CD4-positive, CD25-positive, alpha-beta regulatory T cell (primary cell): ENCODE data around the gene MICU1. TPM values are rescaled to one million over a fixed set of nuclear protein-coding genes. Genes with fewer than 3 reads are reported as not detected.

Experiments
- ATAC-seq, 2 donors: fragments of 150-1000 bp; cut with Tn5 transposase; one replicate each; pipeline ENCODE4 v1.10.0; 2021; ENCODE audit warnings: low read depth in 2 of 2, moderate number of reproducible peaks in 2 of 2, moderate library complexity in 1 of 2
- DNase-seq, 3 donors: peaks; one replicate each; pipeline versions ENCODE4 v3.0.0 to v3.0.0-alpha.2; 2012 to 2022; ENCODE audit warnings: mixed read lengths in 1 of 3
- H3K27ac ChIP-seq: one replicate; pipeline ENCODE4 v1.7.0; 2013; ENCODE audit warnings: mild to moderate bottlenecking, low read length; ENCODE audit not compliant: insufficient read depth, poor library complexity, severe bottlenecking
- H3K27me3 ChIP-seq: one replicate; pipeline ENCODE4 v1.7.0; 2013; ENCODE audit warnings: low read length; ENCODE audit not compliant: control insufficient read depth, insufficient read depth
- H3K36me3 ChIP-seq: one replicate; pipeline ENCODE4 v1.7.0; 2013; ENCODE audit warnings: mild to moderate bottlenecking, low read length, moderate library complexity; ENCODE audit not compliant: control insufficient read depth, insufficient read depth
- H3K4me1 ChIP-seq: 2 replicates; pipeline ENCODE4 v1.7.0; 2013; ENCODE audit warnings: mild to moderate bottlenecking, low read length; ENCODE audit not compliant: insufficient read depth, control insufficient read depth, poor library complexity, severe bottlenecking
- H3K4me3 ChIP-seq: one replicate; pipeline ENCODE4 v1.7.0; 2013; ENCODE audit warnings: low read depth, mild to moderate bottlenecking, low read length, moderate library complexity
- H3K9me3 ChIP-seq, 2 experiments: 1 replicate in 1 of 2; 2 replicates in 1 of 2; pipeline ENCODE4 v1.7.0; 2013; ENCODE audit warnings: low read length in 2 of 2, mild to moderate bottlenecking in 1 of 2, moderate library complexity in 1 of 2; ENCODE audit not compliant: control insufficient read depth in 2 of 2
- H3K27ac Mint-ChIP-seq, 3 donors: one replicate each; pipeline ENCODE4 v1.8.0; 2020 to 2022; ENCODE audit warnings: mild to moderate bottlenecking in 3 of 3, mixed read lengths in 3 of 3, moderate library complexity in 2 of 3
- H3K27me3 Mint-ChIP-seq: one replicate; pipeline ENCODE4 v1.8.0; 2022; ENCODE audit warnings: mild to moderate bottlenecking, mixed read lengths
- H3K36me3 Mint-ChIP-seq: one replicate; pipeline ENCODE4 v1.8.0; 2020; ENCODE audit warnings: mixed read lengths
- H3K4me1 Mint-ChIP-seq, 4 donors: one replicate each; pipeline ENCODE4 v1.8.0; 2020 to 2022; ENCODE audit warnings: mixed read lengths in 4 of 4, mild to moderate bottlenecking in 1 of 4
- H3K4me3 Mint-ChIP-seq, 4 donors: one replicate each; pipeline ENCODE4 v1.8.0; 2020 to 2022; ENCODE audit warnings: mild to moderate bottlenecking in 4 of 4, mixed read lengths in 4 of 4, moderate library complexity in 3 of 4
- H3K9me3 Mint-ChIP-seq, 7 donors: one replicate each; pipeline ENCODE4 v1.8.0; 2020 to 2022; ENCODE audit warnings: mixed read lengths in 7 of 7, mild to moderate bottlenecking in 3 of 7, moderate library complexity in 2 of 7
- polyA plus RNA-seq, 4 donors: library from polyadenylated mRNA; unstranded; fragments of 300-500 nt; fragmentation: Illumina TruSeq; gene quantifications; one replicate each; pipeline ENCODE4 v1.2.3, GENCODE V29; 2021
- total RNA-seq: library from RNA; stranded (reverse); gene quantifications from one replicate; pipeline ENCODE4 v1.2.3, GENCODE V29; 2022

The MICU1 gene
- total and polyA plus RNA-seq, 5 donors from 2014 or later = 20.2 to 29.6 (median 26.5) TPM

DNA sequence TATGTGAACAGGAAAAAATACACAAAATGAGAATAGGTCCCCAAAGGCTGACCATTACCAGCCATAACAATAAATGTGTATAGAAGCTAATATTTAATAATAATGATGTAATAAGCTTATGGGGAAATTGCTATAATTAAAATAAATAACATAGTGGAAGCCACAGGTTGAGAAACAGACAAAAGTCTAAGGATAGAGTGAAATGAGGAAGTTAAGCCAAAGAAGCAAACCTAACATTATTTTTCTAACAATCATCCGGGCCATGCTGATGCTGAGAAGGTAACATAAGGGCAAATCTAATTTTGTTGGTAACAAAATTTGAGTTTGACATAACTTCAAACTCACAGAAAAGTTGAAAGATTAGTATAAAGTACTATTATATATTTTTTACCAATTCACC lies 115.9 kb downstream of the MICU1 start:
- Mint-ChIP-seq H3K36me3 (peaks cover 25% of the 10 kb centered on the region), H3K9me3 (peaks cover 0 to 15% (median 2%) of the 10 kb centered on the region in 7 donors), H3K4me1 (peaks cover 0 to 2% (median 0%) of the 10 kb centered on the region in 4 donors), H3K4me3 (no peak overlapping the region), H3K27me3 (no peaks in the 10 kb centered on the region), H3K27ac (no peak overlapping the region)
- Histone ChIP-seq H3K27me3 (no peaks in the 10 kb centered on the region), H3K4me1 (no peaks in the 10 kb centered on the region), H3K4me3 (no peak overlapping the region), H3K9me3 (peaks cover 2 to 9% of the 10 kb centered on the region in 2 experiments), H3K36me3 (peaks cover 8% of the 10 kb centered on the region), H3K27ac (no peak overlapping the region)
- no peak for DNase-seq
- ATAC-seq = no peak

DNA sequence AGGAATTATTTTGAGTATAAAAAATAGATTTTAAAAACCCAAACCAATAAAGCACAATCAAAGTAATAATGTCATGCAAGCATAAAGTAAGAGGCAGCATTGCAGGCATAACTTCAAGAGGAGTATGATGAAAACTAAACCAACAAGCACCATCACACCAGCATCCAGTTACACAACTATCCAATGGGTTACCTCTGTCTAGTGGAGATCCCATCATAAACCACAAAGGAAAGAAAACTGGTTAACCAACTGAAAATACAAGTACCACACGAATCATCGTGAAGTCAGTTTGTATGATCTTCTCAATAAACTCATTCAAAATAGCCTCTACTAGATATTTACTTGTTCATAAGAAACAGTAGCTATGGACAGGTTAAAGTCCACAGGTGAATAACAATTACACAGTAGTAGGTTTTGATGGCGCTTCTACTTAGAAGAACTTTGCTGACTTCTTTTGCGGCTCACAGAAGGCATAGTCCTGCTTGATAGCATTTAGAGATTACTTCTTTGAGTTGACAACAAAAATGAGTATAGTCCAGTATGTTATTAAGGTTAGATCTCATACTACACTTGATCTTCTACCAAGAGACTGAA lies 116.6 kb downstream of the MICU1 start:
- Mint-ChIP-seq H3K27ac (no peak overlapping the region), H3K4me1 (peaks cover 0 to 2% (median 0%) of the 10 kb centered on the region in 4 donors), H3K4me3 (no peak overlapping the region)

DNA sequence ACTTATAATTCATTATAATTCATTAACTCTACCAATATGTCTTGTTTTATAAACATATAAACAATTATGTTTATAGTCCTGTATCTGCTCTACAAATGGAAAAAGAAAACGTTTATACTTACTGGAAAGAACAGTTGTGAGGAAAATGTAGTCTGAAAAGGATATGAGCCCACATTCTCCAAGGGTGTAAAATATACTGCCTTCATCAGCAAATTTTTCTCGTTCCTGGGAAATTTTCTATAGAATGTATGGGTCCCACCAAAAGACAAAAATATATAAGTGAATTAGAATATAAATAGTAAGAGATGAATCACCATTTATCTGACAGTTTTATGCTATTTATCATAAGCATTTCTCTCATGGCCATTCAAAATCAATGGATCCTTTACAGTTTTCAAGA lies 117.8 kb downstream of the MICU1 start:
- Mint-ChIP-seq H3K9me3 (peaks cover 0 to 13% (median 0%) of the 10 kb centered on the region in 7 donors), H3K36me3 (peaks cover 33% of the 10 kb centered on the region), H3K27ac (peak overlapping the region in 1 of 3 donors; percentile 1), H3K4me1 (peaks cover 0 to 2% (median 0%) of the 10 kb centered on the region in 4 donors), H3K27me3 (no peaks in the 10 kb centered on the region), H3K4me3 (no peak overlapping the region)
- ATAC-seq (no peak), DNase-seq (no peak)
- Histone ChIP-seq H3K27me3 (no peaks in the 10 kb centered on the region), H3K9me3 (peaks cover 0 to 3% of the 10 kb centered on the region in 2 experiments), H3K4me1 (no peaks in the 10 kb centered on the region), H3K36me3 (peaks cover 8% of the 10 kb centered on the region), H3K27ac (no peak overlapping the region), H3K4me3 (no peak overlapping the region)

More for the DNA sequence above, 116.6 kb downstream of the MICU1 start:
- Mint-ChIP-seq H3K36me3 (peaks cover 30% of the 10 kb centered on the region), H3K27me3 (no peaks in the 10 kb centered on the region), H3K9me3 (peaks cover 0 to 18% (median 2%) of the 10 kb centered on the region in 7 donors)
- Histone ChIP-seq H3K4me3 (no peak overlapping the region), H3K36me3 (peaks cover 8% of the 10 kb centered on the region), H3K27ac (no peak overlapping the region), H3K9me3 (peaks cover 2 to 3% of the 10 kb centered on the region in 2 experiments), H3K4me1 (no peaks in the 10 kb centered on the region), H3K27me3 (no peaks in the 10 kb centered on the region)
- ATAC-seq = no peak
- no peak for DNase-seq

DNA sequence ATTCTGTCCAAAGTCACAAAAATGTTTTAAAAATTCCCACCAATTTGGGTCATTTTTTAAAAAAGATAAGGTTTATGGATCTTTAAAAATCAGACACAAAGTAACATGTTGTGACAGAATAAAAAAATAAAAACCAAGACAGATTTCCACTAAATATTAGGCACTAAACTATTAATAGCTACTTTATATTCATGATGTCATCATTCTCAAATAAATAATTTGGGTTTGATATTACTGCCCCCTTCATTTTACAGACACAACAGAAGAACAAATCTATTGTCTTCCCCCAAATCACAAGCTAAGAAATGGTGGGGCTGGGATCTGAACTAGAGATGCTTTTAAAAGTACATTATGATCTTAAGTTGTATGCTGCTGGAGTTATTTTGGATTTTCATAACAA lies 119.4 kb downstream of the MICU1 start:
- Mint-ChIP-seq H3K27ac (no peak overlapping the region), H3K36me3 (peaks cover 31% of the 10 kb centered on the region), H3K27me3 (no peaks in the 10 kb centered on the region), H3K4me3 (no peak overlapping the region), H3K9me3 (peaks cover 0 to 13% (median 0%) of the 10 kb centered on the region in 7 donors), H3K4me1 (peaks cover 0 to 2% (median 0%) of the 10 kb centered on the region in 4 donors)
- no peak for ATAC-seq
- Histone ChIP-seq H3K9me3 (peaks cover 0 to 3% of the 10 kb centered on the region in 2 experiments), H3K36me3 (peaks cover 8% of the 10 kb centered on the region), H3K27ac (no peak overlapping the region), H3K4me1 (no peaks in the 10 kb centered on the region), H3K27me3 (no peaks in the 10 kb centered on the region), H3K4me3 (no peak overlapping the region)
- no peak for DNase-seq

DNA sequence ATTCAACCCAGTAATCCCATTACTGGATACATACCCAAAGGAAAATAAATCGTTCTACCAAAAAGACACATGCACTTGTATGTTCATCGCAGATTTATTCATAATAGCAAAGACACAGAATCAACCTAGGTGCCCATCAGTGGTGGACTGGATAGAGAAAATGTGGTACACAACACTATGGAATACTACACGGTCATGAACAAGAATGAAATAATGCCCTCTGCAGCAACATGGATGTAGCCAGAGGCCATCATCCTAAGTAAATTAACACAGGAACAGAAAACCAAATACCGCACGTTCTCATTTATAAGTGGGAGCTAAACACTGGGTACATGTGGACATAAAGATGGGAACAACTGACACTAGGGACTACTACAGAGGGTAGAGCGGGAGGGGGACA lies 120.4 kb downstream of the MICU1 start:
- Histone ChIP-seq H3K4me1 (no peaks in the 10 kb centered on the region), H3K27ac (no peak overlapping the region), H3K9me3 (peaks cover 0 to 3% of the 10 kb centered on the region in 2 experiments), H3K36me3 (peaks cover 8% of the 10 kb centered on the region), H3K4me3 (no peak overlapping the region), H3K27me3 (no peaks in the 10 kb centered on the region)
- Mint-ChIP-seq H3K9me3 (peaks cover 0 to 13% (median 0%) of the 10 kb centered on the region in 7 donors), H3K36me3 (peaks cover 31% of the 10 kb centered on the region), H3K4me1 (peaks cover 0 to 3% (median 0%) of the 10 kb centered on the region in 4 donors), H3K27me3 (no peaks in the 10 kb centered on the region), H3K4me3 (no peak overlapping the region), H3K27ac (no peak overlapping the region)
- ATAC-seq = no peak
- no peak for DNase-seq

DNA sequence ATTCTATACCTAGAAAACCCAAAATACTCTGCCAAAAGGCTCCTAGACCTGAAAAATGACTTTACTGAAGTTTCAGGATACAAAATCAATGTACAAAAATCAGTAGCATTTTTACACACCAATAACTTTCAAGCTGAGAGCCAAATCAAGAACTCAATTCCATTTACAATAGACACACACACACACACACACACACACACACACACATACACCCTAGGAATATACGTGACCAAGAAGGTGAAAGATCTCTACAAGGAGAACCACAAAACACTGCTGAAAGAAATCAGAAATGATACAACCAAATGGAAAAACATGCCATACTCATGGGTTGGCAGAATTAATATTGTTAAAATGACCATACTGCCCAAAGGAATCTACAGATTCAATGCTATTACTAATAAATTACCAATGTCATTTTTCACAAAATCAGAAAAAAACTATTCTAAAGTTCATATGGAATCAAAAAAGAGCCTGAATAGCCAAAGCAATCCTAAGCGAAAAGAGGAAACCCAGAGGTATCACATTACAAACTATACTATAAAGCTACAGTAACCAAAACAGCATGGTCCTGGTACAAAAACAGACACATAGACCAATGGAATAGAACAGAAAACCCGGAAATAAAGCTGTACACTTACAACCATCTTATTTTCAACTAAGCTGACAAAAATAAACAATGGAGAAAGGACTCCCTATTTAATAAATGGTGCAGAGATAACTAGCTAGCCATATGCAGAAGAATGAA lies 122.0 kb downstream of the MICU1 start:
- Mint-ChIP-seq H3K36me3 (peaks cover 31% of the 10 kb centered on the region), H3K27me3 (no peaks in the 10 kb centered on the region), H3K4me3 (no peak overlapping the region), H3K27ac (peak overlapping the region in 1 of 3 donors; percentile 47), H3K4me1 (peaks cover 4 to 10% (median 8%) of the 10 kb centered on the region in 4 donors), H3K9me3 (peaks cover 0 to 13% (median 0%) of the 10 kb centered on the region in 7 donors)
- Histone ChIP-seq H3K36me3 (peaks cover 8% of the 10 kb centered on the region), H3K9me3 (peaks cover 0 to 3% of the 10 kb centered on the region in 2 experiments), H3K27ac (no peak overlapping the region), H3K4me3 (no peak overlapping the region), H3K27me3 (no peaks in the 10 kb centered on the region), H3K4me1 (no peaks in the 10 kb centered on the region)
- ATAC-seq (no peak), DNase-seq (no peak)

DNA sequence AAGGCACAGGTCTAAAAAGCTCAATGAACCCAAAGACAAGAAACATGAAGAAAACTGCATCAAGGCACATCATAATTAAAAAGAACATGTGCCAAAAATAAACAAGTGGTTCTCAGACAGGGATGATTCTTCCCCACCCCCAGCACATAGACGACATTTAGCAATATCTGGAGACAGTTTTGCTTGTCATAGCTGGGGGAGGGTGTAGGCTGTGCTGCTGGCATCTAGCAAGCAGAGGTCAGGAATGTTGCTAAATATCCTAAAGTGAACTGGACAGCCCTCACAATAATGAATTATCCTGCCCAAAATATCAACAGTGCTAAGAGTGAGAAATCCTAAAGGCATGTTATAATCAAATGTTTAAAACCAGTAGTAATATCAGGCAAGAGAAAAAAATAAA lies 122.6 kb downstream of the MICU1 start:
- Mint-ChIP-seq H3K36me3 (peaks cover 31% of the 10 kb centered on the region), H3K27me3 (no peaks in the 10 kb centered on the region), H3K4me1 (peaks cover 4 to 10% (median 8%) of the 10 kb centered on the region in 4 donors), H3K4me3 (no peak overlapping the region), H3K9me3 (peaks cover 0 to 13% (median 0%) of the 10 kb centered on the region in 7 donors), H3K27ac (peak overlapping the region in 1 of 3 donors; percentile 47)
- no peak overlapping the region for H3K4me3 ChIP-seq
- H3K27ac ChIP-seq = no peak overlapping the region
- no peaks in the 10 kb centered on the region for H3K27me3 ChIP-seq
- H3K4me1 ChIP-seq = no peaks in the 10 kb centered on the region
- peaks cover 8% of the 10 kb centered on the region for H3K36me3 ChIP-seq
- DNase-seq = no peak
- peaks cover 0 to 3% of the 10 kb centered on the region in 2 experiments for H3K9me3 ChIP-seq
- ATAC-seq = no peak
